CD4-positive, alpha-beta T cell treated with Interleukin-21 for 1 hour (primary cell): ENCODE results near the gene SFR1.

Experiments used
- DNase-seq: peaks from one replicate; pipeline ENCODE4 v3.0.0-alpha.2; 2020

Gene SFR1, protein sequence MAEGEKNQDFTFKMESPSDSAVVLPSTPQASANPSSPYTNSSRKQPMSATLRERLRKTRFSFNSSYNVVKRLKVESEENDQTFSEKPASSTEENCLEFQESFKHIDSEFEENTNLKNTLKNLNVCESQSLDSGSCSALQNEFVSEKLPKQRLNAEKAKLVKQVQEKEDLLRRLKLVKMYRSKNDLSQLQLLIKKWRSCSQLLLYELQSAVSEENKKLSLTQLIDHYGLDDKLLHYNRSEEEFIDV

DNA sequence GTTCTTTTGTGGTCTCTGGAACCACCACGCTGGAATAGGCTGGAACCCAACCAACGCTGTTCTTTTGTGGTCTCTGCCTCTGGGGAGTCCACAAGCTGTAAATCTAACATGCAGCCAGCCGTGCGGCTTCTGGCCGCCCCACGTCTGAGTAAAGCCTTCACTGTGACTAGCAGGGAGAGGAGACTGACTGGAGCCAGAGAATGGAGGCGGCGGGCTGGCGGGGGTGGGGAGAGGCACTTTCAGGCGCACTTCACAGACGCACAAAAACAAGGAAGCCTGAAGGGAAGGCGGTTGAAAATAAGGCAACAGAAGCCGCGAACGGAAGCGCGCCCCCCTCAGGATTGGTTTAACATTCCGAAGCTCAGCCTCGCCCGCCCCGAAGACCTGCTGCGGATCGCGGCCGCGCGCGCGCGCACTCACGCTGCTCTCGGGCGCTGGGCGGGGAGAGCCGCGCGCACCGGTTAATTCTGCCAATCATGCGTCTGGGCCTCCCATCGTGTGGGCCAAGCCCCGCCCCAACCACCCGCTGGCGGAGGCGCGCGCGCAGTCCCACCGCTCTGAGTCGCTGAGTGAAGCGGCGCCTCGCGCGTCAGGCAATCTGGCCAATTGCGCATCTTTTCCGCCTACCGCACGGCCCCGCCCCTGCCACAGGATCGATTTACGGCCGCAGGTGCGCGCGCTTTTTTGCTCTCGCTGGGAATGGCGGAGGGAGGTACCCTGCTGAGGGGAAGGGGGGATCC lies at the start of gene SFR1:
TSS of gene SFR1 (plus strand) at position 687 of the 740 bp plus-strand sequence. CDS start at position 700, 13 bp downstream.
- DNase-seq: peak; percentile 100

DNA sequence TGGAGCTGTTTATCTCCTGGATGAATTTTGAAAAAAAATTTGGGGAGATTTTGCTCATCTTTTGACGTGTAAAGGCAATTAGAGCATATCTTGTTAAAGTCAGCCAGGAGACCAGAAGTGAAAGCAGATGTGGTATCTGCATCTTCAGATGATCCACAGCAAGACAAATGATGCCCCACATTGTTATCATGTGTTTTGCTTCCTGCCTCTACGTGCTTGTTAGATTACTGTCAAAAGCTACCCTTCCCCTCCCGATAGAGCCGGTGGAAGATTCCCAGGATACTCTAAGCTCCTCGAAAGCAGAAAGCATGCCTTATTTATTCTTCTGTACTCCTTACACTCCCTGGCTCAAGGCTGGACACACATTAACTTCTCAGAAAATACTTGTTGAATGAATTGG lies 49.2 kb upstream of the SFR1 start:
- DNase-seq: no peak

DNA sequence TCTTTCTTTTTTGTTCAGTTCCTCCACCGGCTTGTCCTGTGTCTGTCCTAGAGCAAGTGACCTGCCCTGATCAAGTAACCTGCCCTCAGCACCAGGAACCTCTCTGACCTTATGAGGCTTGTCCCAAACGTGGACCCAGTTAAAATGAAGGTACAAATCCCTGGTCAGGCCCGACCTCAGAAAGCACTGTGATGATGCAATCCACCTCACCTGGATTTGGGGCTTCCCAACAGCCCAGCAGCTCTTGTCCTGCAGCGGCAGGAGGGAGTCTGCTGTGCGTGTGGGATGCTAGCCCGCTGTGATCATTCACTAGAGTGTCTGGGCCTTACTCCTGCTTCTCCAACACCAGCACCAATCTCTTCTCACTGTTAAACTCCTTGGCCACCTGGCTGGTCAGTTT lies 47.5 kb upstream of the SFR1 start:
- DNase-seq: no peak

DNA sequence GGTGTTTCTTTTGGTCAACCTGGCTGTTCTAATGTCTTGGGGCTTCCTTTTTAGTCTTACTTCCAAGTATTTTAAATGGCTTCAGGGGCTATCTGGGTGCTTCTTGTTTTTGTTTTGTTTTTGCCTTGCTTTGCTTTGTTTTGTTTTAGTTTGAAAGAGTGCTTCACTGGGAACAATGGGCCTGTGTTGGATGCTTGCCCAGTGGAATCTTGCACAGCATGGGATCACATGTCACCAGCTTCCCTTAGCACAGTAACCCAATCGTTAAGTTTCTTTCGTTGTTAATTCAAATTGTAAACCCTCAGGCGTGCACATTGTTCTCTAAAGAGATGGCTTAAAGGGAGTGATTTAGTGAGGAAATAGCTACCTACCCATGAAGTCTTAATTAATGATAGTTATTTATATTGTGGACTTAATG lies 45.2 kb upstream of the SFR1 start:
- DNase-seq: no peak

DNA sequence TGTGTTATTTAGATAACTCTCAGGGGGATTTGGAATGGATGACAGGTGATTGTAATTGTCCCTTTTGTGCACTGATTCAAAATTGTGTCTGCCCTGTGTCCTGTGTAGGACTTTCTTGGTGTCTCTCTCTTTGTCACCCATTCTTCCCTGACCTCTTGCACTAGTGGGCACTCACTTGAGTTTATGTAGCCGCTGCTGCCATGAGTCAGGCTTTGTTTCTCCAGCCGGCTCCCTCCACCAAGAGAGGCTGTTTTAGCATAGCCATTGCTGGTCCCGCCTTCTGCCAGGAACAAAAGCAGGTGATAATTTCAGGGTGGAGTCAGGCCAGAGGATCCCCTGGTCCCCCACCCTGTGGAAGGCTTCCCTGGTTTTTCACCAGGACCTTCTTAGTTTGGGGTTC lies 44.7 kb upstream of the SFR1 start:
- DNase-seq: no peak

DNA sequence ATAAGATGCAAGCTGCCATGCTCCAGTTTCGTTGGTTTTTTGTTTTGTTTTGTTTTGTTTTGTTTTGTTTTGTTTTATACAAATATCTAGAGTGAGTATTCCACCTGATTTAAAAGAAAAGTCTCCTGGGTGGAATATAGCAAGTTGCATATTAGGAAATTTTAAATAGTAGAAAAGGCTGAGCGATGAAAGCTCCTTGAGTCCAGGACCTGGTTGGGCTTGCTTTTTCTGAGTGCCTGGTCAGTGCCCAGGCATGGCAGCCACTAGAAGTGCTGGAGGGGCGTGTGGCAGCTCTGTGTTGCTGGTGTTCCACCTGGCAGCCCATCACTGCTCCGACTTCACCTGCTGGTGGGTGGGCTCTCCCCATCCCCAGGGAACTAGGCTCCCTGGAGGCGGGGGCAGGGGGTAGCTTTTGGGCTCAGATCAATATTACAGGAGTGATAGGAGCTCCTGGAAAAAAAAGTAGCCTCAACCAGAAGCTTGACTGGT lies 44.3 kb upstream of the SFR1 start:
- DNase-seq: no peak

DNA sequence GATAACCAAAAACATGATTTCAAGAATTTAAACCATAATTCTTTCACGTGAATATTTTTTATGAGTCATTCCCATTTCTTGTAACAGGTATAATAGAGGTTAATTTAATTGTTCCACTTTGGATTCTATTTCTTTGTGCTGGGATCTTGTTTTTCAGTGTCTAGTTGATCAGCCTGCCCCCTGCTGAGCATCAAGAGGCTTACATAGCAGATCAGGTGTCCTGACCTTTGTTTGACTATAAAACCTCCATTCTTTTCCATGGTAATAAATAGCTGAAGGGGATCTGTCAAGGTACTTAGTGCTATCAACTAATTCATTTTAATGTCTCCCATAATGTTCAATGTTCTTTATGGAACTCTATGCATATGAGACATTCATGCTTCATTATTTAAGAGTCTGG lies 41.2 kb upstream of the SFR1 start:
- DNase-seq: peak; percentile 33

DNA sequence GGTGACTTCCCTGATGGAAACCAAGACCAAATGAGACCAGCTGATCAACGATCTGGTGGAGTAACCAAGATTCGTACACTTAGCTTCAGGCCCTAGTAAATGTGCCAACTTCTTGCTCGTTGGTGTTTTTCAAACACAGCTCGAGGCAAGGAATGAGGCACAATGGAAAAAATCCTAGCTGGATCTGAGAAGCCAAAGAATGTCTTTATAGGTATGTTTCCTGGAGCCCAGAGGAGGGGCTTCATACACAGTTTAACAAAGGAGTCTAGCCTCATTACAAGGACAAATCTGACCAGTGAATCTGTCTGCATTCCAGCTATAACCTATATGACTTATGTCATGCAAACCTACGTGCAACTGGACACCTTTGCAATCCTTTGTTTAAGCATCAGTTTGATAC lies 40.0 kb upstream of the SFR1 start:
- no peak for DNase-seq

DNA sequence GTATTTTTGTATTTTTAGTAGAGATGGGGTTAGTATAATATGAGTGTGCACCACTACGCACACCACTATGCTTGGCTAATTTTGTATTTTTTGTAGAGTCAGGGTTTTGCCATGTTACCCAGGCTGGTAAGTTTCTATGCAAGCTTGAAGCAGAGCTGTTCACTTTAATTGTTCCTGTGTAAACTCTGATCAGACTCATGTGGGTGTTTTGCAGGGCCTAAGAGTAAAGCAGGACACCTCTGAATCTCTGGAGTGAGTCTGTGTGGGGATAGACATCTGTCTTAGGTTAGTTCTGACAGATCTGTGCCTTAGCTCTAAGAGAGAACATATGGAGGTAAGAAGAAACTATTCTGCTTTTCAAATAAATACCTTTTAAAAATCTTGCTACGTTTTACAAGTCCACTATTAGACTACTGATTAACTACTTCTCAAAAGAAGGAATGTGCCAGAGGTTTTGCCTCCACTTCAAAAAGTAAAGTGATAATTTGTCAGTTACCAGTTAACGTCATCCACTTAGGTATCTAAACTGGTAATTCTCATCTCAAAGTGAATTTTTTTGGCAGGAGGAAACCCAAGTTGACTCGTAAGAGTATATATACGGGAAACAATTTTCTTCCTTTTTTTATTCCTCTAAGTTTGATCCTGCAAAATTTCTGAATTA lies 37.4 kb upstream of the SFR1 start:
- DNase-seq: no peak

DNA sequence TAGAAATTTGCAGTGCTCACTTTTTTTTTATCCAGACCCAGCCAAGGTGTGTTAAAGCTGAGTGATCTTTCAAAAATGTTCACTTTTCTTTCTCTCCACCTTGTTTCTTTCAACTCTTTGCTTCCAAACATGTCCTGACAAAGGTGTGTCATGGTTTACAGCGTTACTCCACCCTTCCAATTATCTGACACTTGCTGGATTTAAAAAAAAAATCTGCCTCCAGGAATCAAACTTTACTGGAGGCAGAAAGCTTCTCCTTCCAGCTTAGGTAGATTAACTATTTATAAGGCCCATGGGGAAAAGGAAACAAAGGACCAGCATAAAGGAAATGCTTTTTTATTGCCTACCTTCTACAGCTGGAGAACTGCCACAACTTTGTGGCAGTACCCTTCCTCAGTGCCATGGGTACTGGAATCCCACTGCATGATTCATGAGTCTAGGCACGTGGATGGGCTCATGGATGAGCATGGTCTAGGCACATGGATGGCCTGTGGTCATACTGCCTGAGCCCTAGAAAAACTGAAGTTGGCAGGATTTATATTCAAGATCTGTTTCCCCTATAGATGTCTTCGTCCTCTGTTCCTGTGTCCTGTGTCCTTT lies 36.1 kb upstream of the SFR1 start, which contains the start of gene COL17A1:
TSS of gene COL17A1 (minus strand) at position 80 of the 600 bp plus-strand sequence. CDS start 5,207 bp downstream, outside the sequence.
- no peak for DNase-seq

DNA sequence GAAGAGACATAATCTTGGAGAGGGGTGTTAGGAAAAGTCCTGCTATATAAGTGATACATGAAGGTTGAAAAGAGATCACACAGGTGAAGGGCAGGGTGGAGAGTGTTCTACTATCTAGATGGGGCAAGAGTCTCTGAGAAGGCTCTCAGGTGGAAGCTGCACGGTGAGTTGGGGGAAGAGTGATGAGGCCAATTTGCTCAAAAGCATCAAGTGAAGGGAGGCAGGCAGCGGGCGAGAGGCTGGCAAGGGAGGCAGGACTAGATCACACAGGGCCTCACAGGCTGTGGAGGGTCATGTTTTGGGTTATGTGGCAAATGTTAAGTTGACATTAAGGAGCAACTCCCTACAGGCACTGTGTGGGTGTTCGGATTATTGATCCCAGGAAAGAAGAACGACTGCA lies 33.7 kb upstream of the SFR1 start:
- DNase-seq: no peak

DNA sequence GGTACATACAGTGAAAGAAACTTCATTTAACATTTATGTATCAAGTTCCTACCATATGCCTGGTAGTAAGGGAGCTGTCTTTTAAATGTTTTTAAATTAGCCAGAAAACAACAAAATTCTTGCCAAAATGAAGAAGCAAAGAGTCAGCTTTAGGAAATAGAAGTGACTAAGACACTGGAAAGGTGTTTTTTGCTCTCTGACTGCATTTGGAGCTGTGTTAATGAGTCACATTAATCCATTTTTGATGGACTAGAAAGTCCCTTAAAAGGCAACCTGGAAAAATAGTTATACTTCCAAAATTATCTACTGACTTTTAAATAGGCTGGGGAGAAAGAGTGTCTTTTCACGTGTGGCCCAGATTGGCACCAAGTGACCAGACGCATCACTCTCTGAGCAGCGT lies 32.4 kb upstream of the SFR1 start:
- DNase-seq: no peak

DNA sequence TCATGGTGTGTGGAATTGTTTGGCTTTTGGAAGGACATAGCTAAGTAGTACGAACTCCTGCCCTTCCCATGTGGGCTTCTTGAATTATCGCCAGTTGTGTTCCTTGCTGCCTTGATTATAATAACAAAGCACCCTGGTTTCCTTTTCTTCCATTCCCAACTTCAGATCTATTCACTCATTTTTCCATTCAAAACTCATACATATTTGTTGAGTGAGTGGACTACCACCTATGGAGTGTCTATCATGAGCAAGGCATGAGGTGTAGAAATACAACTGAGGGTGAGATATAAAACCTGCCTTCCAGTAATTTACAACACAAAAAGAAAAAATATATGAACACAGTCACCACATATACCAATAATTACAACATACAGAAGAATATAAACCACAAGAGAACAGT lies 31.4 kb upstream of the SFR1 start:
- no peak for DNase-seq

DNA sequence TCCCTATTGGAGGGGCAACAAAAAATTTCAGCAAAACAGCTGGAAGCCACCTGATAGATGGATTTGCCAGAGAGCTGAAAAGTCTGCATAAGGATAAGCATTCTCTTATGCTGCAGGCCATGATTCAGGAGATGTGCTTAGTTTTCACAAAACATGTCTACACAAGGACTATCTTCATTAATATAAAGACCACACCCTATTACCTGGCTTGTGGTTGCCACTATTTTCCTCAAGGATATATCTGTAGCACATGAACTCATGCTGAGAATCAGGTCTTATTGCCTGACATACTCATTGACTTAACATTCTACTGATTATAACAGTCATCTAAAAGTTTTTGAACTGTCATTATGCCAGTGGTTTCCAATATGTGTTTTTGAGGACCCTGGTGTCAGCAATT lies 29.2 kb upstream of the SFR1 start:
- DNase-seq: no peak

DNA sequence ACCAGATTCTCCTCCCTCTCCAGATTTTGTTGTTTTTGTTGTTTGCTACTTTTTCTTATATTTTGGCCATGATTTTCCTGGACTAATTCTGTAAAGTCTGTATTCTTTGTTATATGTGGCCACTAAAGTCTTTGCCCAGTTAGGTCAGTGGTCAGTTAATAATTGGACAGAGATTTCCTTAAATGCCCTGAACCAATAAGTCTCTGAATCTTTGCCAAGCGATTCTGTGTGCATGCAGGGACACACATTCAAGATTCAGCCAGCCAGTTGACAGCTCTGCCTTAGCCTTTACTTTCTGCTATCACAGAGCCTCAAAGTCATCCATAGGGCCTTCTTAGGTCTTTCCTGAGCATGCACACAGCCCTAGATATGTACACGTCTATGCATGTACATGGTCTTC lies 25.3 kb upstream of the SFR1 start:
- DNase-seq: no peak

DNA sequence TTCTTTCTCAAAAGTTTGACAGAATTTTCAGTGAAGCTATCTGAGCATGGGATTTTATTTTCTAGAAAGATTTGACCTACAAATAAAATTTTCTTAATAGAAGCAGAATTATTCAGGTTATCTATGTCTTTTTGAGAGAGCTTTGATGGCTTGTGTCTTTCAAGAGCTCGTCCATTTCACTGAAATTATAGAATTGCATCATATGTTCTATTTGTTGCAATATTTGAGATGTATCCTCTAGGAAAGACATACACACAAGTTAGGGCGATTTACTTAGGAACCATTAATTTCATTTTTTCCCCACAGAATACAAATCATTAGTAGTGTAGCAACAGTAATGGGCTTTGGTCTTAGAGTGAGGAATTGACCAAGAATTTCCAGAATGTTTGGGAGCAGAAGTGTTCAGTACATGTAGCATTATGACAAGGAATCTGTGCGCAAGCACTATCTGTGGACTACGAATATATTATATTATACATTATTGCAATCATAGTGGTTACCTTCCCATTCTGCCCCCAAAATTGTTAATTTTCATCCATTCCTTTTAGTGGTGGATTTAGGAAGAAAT lies 23.5 kb upstream of the SFR1 start:
- DNase-seq: no peak

DNA sequence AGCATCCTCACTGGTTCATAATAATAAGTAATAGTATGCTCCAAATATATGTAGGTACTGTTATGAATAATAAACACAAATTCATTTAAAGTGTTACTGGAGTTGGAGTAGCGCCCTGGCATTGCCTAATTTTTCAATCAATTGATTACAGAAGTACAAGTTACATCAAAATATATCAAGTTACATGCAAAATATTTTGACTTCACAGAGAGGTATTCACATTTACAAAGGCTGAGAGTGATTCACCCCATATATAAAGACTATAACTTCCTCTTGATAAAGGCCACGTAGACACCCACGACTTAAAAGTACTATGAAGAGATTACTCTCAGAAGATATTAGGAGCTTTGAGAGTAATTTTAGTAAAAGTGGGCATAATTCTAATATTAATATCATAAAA lies 22.7 kb upstream of the SFR1 start:
- no peak for DNase-seq

DNA sequence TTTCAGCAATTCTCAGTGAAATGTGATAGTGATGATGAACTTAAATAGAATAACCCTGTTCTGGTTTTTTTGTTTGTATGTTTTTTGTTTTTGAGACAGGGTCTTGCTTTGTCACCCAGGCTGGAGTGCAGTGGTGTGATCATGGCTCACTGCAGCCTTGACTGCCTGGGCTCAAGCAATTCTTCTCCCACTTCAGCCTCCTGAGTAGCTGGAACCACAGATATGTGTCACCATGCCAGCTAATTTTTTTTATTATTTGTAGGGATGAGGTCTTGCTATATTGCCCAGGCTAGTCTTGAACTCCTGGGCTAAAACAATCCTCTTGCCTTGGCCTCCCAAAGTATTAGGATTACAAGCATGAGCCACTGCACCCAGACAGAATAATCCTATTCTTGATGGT lies 22.0 kb upstream of the SFR1 start:
- no peak for DNase-seq

DNA sequence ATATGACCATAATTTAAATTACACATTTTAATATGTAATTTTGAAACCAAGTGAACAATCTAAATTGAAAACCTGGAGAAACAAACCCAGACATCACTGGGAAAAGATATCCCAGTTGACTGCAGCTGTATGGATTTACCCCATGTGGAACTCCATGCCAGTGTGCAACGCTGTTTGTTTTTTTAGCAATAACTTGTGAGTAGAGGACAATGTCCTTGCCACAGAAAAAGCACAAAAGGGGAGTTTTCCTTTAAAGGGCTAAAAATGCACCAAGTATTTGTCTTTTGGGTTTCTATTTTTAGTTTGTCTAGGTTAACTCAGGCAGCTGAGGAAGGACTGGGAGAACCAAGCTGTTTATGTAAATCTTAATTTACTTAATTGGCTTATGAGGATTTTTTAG lies 21.2 kb upstream of the SFR1 start:
- no peak for DNase-seq

DNA sequence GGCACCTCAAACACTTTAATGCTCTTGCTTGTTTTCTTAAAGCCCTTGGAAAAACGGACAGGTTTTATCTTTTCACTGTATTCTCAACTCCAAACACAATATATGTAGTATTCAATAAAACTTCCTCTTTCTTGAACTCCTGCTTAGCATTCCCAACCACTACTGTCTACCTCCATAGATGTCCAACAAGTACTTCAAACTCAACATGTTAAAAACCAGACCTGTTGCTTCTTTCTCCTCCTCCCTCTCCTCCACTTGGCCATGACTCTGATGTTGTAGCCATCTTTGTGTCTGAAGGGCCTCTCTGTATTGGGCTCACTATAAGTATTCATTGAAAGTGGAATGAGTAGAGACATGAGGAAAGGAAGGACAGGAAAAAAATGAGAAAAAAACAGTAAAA lies 20.1 kb upstream of the SFR1 start:
- DNase-seq: no peak

DNA sequence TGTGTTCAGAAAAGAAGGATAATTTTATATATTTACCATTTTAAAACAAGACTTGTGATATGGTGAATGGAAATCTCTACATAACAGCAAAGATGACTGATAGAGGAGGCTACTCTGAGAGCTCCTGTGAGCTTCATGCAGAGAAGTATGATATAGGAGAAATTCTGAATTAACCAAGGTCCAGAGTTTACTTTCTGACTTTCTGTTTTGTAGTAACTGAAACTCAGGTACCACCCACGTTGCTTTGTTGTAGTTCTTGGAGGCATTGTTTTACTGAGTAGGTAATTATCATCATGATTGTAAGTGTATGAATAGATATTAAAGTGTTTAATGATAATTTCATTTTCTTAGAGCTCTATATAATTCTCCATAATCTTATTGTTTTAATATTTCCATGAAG lies 18.0 kb upstream of the SFR1 start:
- DNase-seq: no peak

DNA sequence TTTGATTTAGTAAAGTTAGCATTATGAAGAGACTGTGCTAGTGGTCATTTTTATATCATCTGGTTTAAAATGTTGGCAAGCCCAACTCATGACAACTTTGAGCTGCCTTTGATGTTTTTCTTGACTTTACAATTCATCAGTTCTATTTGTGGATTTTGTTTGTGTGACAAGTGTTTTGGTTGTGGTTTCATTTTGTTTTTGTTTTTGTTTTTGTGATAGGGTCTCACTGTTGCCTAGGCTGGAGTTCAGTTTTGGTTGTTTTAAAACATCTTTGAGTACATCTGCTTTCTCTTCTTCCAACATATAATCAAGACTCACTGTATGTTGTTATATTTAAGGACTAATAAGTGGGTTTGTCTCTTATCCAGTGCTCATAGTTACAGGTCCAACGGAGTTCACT lies 17.6 kb upstream of the SFR1 start:
- no peak for DNase-seq

DNA sequence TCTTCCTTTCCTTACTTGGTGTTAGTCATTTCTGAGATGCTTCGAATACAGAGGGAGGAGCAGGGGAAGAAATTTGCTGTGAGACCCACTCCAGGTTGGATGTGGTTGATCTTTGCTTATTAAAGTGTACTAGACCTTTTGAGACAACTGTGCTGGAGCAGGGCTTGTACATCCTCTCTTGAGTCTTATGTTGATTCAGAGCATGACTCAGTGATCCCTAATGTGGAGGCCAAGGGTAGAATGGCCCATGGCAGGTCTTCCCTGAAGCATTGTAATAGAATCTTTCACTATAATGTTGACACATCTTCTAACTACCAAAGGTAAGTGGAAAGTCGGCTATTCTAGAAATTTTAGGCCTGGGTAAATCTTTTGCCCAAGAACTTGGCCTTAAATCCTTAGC lies 17.0 kb upstream of the SFR1 start:
- DNase-seq: no peak
